ENCODE results near the gene USP53. TPM values are rescaled to one million over a fixed set of nuclear protein-coding genes. Genes with fewer than 3 reads are reported as not detected.
"Not testable (repeated sequence)": the region's sequence is repeated elsewhere in the genome, so short reads cannot be mapped to it uniquely, and the experiment has no call there.

The USP53 gene
- total and polyA plus RNA-seq, 2 experiments from 2014 or later, result 28.4 to 39.9 TPM

DNA sequence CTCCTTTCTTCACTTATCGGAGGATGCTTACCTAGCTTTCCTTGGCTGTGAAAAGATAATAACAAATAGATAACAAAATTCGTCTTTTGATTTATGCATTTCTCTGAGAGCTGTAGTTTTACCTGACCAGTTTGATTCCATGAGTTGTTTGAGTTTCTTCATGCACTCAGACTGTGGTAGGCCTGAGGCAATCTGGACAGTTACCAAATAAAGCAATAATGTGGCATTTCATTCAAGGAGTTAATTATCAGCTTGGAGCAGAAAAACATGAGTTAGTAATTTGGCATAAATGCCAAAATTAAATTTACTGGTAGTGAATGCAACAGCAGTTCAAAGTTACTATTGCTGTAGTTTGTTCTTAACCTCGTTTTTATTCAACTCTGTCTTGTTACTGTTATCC is 56.0 kb downstream of the USP53 start:
- Histone ChIP-seq H3K79me2 (no peaks in the 10 kb centered on the region), H3K4me3 (no peak overlapping the region), H2AFZ (no peak overlapping the region), H3K27me3 (no peaks in the 10 kb centered on the region), H3K36me3 (replicated peaks; ENCODE audit: insufficient read depth, low read depth) (no peaks in the 10 kb centered on the region), H3K4me1 (ENCODE audit: insufficient read depth) (no peaks in the 10 kb centered on the region), H4K20me1 (ENCODE audit: insufficient read depth, poor library complexity, severe bottlenecking) (no peaks in the 10 kb centered on the region), H3K9me3 (ENCODE audit: low read depth) (no peaks in the 10 kb centered on the region), H3K9me2 (replicated peaks; ENCODE audit: insufficient read depth) (no peaks in the 10 kb centered on the region), H3K4me2 (no peak overlapping the region), H3K27ac (no peak overlapping the region)
- WGBS (ENCODE audit: low lambda C conversion rate, missing lambda C conversion rate), result 96% methylated on average over 3 of the region's 3 CpGs
- no peak for DNase-seq (ENCODE audit: low spot score)
- TF ChIP-seq, protein P1, sequence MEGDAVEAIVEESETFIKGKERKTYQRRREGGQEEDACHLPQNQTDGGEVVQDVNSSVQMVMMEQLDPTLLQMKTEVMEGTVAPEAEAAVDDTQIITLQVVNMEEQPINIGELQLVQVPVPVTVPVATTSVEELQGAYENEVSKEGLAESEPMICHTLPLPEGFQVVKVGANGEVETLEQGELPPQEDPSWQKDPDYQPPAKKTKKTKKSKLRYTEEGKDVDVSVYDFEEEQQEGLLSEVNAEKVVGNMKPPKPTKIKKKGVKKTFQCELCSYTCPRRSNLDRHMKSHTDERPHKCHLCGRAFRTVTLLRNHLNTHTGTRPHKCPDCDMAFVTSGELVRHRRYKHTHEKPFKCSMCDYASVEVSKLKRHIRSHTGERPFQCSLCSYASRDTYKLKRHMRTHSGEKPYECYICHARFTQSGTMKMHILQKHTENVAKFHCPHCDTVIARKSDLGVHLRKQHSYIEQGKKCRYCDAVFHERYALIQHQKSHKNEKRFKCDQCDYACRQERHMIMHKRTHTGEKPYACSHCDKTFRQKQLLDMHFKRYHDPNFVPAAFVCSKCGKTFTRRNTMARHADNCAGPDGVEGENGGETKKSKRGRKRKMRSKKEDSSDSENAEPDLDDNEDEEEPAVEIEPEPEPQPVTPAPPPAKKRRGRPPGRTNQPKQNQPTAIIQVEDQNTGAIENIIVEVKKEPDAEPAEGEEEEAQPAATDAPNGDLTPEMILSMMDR (IDR thresholded peaks at IDR 0.05; ENCODE audit: poor library complexity), result no peak
- TF ChIP-seq EZH2phosphoT487 (IDR thresholded peaks at IDR 0.05; ENCODE audit: low read depth, severe bottlenecking, unreplicated experiment) (no peak), EZH2 (IDR thresholded peaks at IDR 0.05; ENCODE audit: borderline replicate concordance) (no peak)

DNA sequence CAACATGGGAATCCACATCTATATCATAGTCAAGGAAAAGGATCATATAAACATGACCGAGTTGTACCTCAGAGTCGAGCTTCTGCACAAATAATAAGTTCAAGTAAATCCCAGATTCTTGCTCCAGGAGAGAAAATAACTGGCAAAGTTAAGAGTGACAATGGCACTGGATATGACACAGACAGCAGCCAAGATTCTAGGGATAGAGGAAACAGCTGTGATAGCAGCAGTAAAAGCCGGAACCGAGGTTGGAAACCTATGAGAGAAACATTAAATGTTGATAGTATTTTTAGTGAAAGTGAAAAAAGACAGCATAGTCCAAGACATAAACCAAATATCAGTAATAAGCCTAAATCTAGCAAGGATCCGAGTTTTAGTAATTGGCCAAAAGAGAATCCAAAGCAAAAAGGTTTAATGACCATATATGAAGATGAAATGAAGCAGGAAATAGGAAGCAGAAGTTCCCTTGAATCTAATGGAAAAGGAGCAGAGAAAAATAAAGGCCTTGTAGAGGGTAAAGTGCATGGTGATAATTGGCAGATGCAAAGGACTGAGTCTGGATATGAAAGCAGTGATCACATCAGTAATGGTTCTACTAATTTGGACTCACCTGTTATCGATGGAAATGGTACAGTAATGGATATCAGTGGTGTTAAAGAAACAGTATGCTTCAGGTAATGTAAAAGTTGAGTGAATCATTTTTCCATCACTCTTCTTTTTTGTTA is 59.0 kb downstream of the USP53 start:
- TF ChIP-seq EZH2 (IDR thresholded peaks at IDR 0.05; ENCODE audit: borderline replicate concordance) (no peak), EZH2phosphoT487 (IDR thresholded peaks at IDR 0.05; ENCODE audit: low read depth, severe bottlenecking, unreplicated experiment) (no peak)
- TF ChIP-seq, protein P1 (IDR thresholded peaks at IDR 0.05; ENCODE audit: poor library complexity), result no peak

DNA sequence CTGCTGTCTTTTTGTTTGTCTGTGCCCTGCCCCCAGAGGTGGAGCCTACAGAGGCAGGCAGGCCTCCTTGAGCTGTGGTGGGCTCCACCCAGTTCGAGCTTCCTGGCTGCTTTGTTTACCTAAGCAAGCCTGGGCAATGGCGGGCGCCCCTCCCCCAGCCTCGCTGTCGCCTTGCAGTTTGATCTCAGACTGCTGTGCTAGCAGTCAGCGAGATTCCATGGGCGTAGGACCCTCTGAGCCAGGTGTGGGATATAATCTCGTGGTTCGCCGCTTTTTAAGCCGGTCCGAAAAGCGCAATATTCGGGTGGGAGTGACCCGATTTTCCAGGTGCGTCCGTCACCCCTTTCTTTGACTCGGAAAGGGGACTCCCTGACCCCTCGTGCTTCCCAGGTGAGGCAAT is 67.0 kb downstream of the USP53 start:
- H4K20me1 ChIP-seq (ENCODE audit: insufficient read depth, poor library complexity, severe bottlenecking); H3K4me2 ChIP-seq; H3K9me3 ChIP-seq (ENCODE audit: low read depth); H3K4me3 ChIP-seq; H2AFZ ChIP-seq; H3K36me3 ChIP-seq (replicated peaks; ENCODE audit: insufficient read depth, low read depth); H3K9me2 ChIP-seq (replicated peaks; ENCODE audit: insufficient read depth); H3K27me3 ChIP-seq; H3K4me1 ChIP-seq (ENCODE audit: insufficient read depth); DNase-seq (ENCODE audit: low spot score): not testable (repeated sequence)
- peaks cover 12% of the 10 kb centered on the region for H3K79me2 ChIP-seq
- WGBS (ENCODE audit: low lambda C conversion rate, missing lambda C conversion rate), result 64% methylated on average over 11 of the region's 19 CpGs
- peak overlapping the region; percentile 27 for H3K27ac ChIP-seq

More for the DNA sequence above, 59.0 kb downstream of the USP53 start:
- Histone ChIP-seq H3K36me3 (replicated peaks; ENCODE audit: insufficient read depth, low read depth) (no peaks in the 10 kb centered on the region), H3K79me2 (no peaks in the 10 kb centered on the region), H3K9me2 (replicated peaks; ENCODE audit: insufficient read depth) (no peaks in the 10 kb centered on the region), H3K4me2 (no peak overlapping the region), H2AFZ (no peak overlapping the region), H3K9me3 (ENCODE audit: low read depth) (no peaks in the 10 kb centered on the region), H3K27ac (no peak overlapping the region), H3K27me3 (no peaks in the 10 kb centered on the region), H3K4me1 (ENCODE audit: insufficient read depth) (no peaks in the 10 kb centered on the region), H4K20me1 (ENCODE audit: insufficient read depth, poor library complexity, severe bottlenecking) (no peaks in the 10 kb centered on the region), H3K4me3 (no peak overlapping the region)
- DNase-seq (ENCODE audit: low spot score), result no peak
- WGBS (ENCODE audit: low lambda C conversion rate, missing lambda C conversion rate), result 96% methylated on average over 6 of the region's 6 CpGs

DNA sequence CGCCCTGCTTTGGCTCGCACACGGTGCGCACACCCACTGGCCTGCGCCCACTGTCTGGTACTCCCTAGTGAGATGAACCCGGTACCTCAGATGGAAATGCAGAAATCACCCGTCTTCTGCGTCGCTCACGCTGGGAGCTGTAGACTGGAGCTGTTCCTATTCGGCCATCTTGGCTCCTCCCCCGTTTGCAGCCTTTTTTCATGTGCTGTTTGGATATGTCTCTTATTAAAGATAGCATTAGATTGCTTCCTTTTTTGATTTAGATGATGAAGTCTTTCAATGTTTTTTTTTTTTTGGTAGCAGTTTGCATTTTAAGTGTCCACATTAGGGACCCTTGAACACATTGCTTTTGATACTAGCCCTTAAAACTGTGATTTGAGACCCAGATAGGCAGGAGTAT is 67.4 kb downstream of the USP53 start:
- not testable (repeated sequence) for H3K27me3 ChIP-seq; H3K4me3 ChIP-seq; H2AFZ ChIP-seq; H3K9me2 ChIP-seq (replicated peaks; ENCODE audit: insufficient read depth); H3K36me3 ChIP-seq (replicated peaks; ENCODE audit: insufficient read depth, low read depth); H3K4me1 ChIP-seq (ENCODE audit: insufficient read depth); H4K20me1 ChIP-seq (ENCODE audit: insufficient read depth, poor library complexity, severe bottlenecking); H3K9me3 ChIP-seq (ENCODE audit: low read depth); H3K4me2 ChIP-seq; DNase-seq (ENCODE audit: low spot score)
- WGBS (ENCODE audit: low lambda C conversion rate, missing lambda C conversion rate), result 69% methylated on average over 12 of the region's 12 CpGs
- peaks cover 12% of the 10 kb centered on the region for H3K79me2 ChIP-seq
- peak overlapping the region; percentile 27 for H3K27ac ChIP-seq

Data from hepatocyte (in vitro differentiated cells).